DOHH2 (cell line): Measurements from ENCODE around the gene ARFRP1.

Experiments
- CTCF ChIP-seq: fragments of 200-600 bp; sonication (generic); IDR thresholded peaks from one replicate; pipeline ENCODE4 v1.5.1; 2014; ENCODE audit warnings: antibody characterized with exemption, mild to moderate bottlenecking, low read depth, low read length; ENCODE audit not compliant: poor library complexity, severe bottlenecking
- EZH2phosphoT487 ChIP-seq: fragments of 200-600 bp; sonication (generic); IDR thresholded peaks from 2 replicates; pipeline ENCODE4 v1.6.1; 2017; ENCODE audit warnings: borderline replicate concordance, mild to moderate bottlenecking, antibody characterized with exemption, low read length, moderate library complexity, mixed read lengths

DNA sequence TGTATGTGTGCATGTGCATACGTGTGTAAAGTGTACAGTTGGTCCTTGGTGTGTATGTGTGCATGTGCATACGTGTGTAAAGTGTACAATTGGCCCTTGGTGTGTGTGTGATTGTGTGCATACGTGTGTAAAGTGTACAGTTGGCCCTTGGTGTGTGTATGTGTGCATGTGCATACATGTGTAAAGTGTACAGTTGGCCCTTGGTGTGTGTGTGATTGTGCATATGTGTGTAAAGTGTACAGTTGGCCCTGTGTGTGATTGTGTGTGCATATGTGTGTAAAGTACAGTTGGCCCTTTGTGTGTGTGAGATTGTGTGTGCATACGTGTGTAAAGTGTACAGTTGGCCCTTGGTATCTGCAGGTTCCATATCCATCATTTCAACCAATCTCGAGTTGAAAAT is 23.6 kb upstream of the ARFRP1 start:
- TF ChIP-seq CTCF, result no peak
- TF ChIP-seq EZH2phosphoT487, result no peak
